Stimulated activated CD8-positive, alpha-beta memory T cell treated with anti-CD3 and anti-CD28 coated beads, Interleukin-15, amount 100 ng/mL, for 24 hours (primary cell): ENCODE results near the gene MRPL53.

Experiments used
- DNase-seq: peaks from one replicate; pipeline ENCODE4 v3.0.0-alpha.2; 2020; ENCODE audit warnings: low read depth

The MRPL53 gene

GRCh38 chr2:74472086-74472944 lies at the start of gene MRPL53:
Gene MRPL53, minus strand, starts transcription at chr2:74472680. Its CDS starts 20 bp downstream, at chr2:74472660.
- DNase-seq = peak; percentile 97

GRCh38 chr2:74516650-74517049 lies 44.2 kb upstream of the MRPL53 start:
- no peak for DNase-seq

DNA sequence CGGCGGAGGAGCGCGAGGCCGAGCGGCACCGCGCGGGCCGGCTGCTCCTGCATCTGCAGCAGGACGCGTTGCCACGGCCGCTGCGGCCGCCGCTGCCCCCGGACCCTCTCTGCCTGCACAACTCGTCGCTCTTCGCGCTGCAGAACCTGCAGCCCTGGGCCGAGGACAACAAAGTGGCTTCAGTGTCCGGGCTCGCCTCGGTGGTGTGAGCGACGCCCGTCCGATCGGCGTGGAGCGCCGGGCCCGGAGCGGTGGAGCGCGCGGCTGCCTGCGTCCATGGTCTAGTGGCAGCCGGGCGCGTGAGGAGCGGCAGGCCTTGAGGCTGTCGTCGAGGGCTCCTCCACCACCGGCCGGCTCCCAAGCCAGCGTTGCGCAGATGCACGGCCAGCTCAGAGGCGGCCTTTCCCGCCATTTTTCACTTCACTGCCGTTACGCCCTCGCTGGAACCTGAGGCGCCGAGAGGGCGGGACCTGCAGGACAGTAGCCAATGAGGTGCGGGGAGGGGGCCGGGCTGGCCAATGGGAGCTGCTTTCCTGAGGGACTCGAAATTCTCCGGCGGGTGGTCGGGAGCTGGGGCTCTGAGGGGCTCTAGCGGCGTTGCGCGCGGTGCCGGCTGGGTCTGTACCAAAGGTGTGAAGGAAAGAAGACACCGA lies 43.6 kb upstream of the MRPL53 start:
- DNase-seq = no peak

DNA sequence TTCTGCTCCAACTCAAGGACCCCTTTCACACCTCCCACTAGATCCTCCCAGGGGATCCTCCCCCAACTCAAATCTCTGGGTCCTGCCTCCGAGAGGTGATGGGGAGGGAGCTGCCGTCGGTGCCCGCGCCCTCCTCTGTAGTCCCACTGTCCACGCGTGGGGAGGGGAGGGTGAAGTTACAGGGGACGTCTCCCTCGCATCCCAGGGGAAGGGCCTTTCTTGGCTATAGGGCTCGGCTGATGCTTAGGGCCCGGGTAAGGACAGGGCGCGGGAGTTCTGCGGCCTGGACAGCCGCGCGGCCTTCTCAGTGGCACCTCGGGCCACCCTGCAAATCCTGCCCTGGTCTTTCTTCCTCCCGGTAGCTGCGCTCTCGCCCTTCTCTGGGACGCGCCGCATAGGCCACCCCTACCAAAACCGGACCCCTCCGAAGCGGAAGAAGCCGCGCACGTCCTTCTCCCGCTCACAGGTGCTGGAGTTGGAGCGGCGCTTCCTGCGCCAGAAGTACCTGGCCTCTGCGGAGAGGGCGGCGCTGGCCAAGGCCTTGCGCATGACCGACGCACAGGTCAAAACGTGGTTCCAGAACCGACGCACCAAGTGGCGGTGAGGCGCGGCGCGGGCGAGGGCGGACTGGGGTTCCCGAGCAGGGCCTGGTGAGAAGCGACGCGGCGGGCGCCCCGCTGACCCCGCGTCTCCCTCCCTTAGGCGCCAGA lies 42.9 kb upstream of the MRPL53 start:
- no peak for DNase-seq

DNA sequence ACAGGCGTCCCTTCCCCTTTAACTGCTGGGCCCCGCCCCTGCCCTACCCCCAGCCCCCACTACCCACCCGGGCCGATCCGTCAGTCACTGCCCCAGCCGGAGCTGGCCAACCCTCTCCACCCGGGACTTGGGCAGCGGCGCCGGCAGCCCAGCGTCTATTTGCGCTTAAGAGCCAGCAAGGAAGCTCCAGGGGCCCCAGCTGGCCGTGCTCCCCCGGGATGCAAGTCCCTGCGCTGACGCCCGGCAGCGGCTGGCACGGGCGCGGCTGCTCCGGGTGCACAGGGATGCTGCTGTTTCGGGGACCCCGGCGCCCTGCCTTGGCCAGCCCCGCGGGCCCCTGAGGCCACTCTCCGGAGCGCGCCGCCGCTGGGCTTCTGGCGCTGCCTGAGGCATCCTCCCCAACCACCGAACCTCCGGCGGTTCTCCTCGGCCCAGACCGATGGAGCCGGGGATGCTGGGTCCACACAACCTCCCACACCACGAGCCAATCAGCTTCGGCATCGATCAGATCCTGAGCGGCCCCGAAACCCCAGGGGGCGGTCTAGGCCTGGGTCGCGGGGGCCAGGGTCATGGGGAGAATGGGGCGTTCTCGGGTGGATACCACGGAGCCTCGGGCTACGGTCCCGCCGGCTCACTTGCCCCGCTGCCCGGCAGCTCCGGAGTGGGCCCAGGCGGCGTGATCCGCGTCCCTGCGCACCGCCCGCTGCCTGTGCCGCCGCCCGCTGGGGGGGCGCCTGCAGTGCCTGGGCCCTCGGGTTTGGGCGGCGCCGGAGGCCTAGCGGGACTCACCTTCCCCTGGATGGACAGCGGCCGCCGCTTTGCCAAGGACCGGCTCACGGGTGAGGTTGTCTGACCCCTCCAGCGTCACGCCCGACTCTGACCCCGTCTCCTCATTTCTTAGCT lies 42.1 kb upstream of the MRPL53 start, which contains the start of gene TLX2:
TLX2 (plus strand) TSS at position 83 of the 903 bp plus-strand sequence; CDS start at position 440, 357 bp downstream.
- DNase-seq = no peak

- no peak for DNase-seq
These were observed 41.3 kb upstream of the MRPL53 start for GRCh38 chr2:74513605-74514367.

DNA sequence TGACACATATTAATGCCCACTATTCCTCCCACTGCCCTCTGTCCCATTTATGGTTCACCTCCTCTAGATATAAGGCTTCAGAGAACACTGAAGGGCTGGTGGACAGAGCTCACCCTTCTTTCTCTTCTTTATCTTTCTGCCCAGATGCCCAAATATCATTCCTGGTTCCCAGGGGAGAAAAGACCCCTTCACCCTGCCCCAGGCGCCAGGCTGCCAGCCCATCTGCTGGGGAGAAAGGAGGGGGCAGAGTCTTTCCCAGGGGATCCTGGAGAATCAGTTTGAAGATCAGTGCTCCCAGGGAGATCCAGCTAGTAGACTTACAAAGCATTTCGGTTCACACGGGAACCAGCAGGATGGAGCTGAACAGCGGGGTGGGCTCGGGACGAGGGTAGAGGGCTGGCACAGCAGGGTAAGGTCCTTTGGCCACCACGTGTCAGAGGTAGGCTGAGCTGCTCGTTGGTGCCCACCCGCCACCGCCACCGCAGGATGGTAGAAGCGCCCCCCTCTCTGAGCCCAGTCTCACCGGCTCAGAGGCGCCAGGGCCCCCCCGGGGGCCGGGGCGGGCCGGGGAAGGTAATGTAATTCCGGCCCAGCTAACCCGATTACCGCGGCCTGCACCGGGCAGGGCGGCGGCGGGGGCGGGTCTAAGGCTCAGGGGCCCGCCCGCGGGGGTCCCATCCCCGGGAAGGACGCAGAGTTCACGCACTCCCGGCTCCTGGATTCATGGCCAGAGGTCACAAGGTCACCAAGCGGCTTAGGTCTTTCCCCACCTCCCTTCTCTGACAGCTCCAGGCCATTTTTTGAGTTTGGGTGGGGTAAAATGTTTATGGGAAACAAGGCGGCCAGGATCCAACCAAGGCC lies 40.5 kb upstream of the MRPL53 start:
- no peak for DNase-seq

GRCh38 chr2:74511104-74511989 lies 38.9 kb upstream of the MRPL53 start:
- no peak for DNase-seq

GRCh38 chr2:74510272-74510671 lies 37.8 kb upstream of the MRPL53 start:
- DNase-seq = no peak

- DNase-seq = no peak
These were observed 35.5 kb upstream of the MRPL53 start for GRCh38 chr2:74507926-74508520.

DNA sequence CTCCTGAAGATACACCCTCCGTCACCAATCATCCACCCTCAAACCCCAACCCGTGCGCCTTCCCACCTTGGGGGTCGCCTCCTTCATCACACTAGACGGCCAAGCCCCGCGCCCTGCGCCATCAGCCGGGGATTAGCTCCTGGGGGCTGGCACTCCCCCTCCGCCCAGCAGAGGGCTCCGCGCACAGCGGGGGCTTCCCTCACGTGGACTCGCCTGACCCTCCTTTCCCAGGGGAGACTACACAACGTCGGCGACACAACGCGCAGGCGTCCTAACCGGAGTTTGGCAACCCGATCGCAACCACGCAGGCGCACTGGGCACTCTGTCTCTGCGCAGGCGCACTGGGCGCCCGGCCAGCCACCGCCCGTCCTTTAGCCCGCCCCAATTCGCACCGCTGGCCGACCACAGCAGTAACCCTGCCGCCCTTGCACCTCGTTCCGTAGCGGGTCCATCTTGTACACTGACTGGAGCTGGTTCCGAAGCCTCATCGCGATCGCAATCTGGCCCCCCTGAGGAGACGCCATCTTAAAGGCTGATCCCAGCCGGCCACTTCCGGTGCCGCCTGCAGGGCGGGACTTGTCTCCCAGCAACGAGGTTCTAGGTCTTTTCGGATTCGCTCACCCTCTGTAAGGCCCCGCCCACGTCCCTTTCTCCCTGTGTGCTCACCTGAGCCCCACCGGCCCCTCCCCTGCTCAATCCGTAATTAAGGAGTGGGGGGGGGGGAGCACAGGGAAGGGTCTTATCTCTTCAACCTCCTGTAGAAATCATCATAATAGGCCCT lies 34.9 kb upstream of the MRPL53 start, which contains the start of gene PCGF1:
PCGF1 (minus strand) TSS at position 551 of the 781 bp plus-strand sequence; CDS start at position 524, 27 bp downstream.
- DNase-seq = peak; percentile 95

DNA sequence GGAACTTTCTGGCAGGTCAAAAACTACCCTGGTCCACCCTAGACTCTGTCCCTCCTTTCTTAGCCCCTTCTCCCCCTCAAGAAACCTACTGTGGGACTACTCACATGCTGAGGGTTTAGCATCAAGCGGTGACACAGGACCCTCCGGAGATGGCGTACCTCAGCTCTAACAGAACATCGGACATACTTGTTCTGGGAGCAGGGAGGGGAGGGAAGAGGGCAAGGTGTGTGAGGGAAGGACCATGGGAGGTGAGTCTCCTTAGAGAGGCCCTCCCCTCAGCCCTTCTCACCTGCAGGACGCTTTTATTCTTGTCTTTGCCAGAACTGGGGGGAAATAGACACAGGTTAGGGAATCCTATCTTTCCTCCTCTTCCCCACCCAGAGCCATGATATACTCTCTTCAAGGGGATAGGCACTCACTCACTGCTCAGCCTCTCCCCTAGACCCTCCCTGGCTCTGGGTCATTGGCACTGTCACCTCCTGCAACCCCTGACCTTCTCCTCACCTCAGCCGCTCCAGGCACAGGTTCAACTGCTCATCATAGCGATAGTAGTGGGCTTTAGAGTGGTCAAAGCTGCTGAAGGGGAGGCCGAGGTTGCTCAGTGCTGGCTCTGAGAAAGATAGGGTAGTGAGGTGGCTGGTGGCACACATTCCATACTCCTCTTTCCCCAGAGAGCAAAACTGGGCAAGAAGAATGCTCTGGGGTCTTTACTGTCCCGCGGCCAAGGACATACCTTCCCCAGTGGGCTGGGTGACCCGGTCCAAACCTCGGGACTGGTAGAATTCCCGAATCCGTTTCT lies 33.2 kb upstream of the MRPL53 start:
- no peak for DNase-seq

DNA sequence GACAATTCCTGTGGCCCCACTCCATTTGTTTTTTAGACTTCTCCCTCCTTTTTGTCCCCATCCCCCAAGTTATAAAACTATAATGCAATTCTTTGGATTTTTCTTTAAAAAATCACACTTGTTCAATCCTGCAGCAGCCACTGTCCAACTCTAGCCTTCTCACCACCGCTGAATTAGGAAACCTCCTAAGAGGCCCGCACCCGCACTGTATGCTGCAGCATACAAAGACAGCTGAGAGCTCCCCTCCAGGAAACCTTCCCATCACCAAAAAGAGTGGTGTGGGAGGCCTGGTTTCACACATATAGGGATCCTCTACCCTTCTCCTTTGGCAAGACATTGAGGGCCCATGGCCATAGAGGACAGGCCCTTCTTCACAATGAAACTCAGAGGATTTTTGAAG lies 32.1 kb upstream of the MRPL53 start:
- no peak for DNase-seq

DNA sequence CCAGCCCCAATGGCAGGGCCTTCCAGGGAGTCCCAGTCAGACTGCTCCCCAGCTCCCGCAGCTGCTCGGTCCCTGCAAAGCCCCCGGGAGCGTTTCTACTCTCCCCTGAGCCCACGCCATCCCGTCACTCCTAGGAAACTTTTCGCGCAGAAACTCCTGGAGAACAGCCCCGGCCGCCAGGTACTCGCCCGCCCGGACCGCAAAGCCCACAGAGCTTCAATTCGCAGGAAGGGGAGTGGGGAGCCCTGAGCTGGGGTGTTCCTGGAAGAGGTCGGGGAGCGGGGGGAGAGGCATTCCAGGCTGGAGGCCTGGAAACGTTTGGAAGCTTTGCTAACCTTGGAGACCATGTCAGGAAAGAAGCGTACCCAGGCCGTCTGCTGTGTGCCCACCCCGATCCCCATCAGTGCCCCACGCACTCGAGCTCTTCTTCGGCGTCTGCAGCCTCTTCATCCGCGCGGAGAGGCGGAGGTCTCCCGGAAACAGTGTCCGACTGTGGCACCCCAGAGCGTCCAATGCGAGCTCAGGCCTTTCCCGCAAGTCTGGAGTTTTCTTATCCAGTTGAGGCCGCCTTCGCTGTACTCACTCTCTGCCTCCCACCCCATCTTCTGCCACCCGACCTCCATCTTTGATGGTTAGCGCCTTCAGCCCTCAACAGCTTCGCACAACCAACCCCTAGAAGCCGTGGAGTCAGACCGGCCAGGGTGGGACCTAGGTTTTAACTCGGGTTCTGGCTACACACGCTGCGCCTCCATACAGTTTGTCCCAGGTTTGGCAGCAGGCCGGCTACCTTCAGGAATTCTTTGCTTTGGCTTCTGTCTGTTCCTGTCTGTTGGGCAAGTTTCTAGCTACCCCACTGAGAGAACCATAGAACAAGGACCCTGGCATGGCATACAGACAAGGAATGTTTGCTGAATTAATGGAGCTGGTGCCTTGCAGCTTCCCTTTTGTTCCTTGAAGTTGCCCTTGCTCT lies 31.3 kb upstream of the MRPL53 start:
- DNase-seq = no peak

- DNase-seq = no peak
These were observed 30.4 kb upstream of the MRPL53 start for GRCh38 chr2:74502720-74503505.
